Adrenal gland (tissue), 5 donors: ENCODE measurements around the gene NQO2.

Experiments
- CTCF ChIP-seq, 6 experiments: fragments of 450-650 bp in 4 of 6; fragments of 200-600 bp in 2 of 6; sonication (generic) in 1 of 6; IDR thresholded peaks; 1 replicate in 5 of 6; 2 replicates in 1 of 6; pipeline versions ENCODE4 v1.5.1 to v1.8.0; 2016 to 2021; ENCODE audit warnings: antibody characterized with exemption in 6 of 6, mild to moderate bottlenecking in 2 of 6, moderate library complexity in 1 of 6
- POLR2A ChIP-seq, 2 donors: fragments of 450-650 bp; IDR thresholded peaks; one replicate each; pipeline ENCODE4 v1.6.1; 2017; ENCODE audit warnings: antibody characterized with exemption in 2 of 2, mild to moderate bottlenecking in 2 of 2, moderate library complexity in 1 of 2
- donor health status: DM: no; HTN: no; CAD: no.

GRCh38 chr6:2976571-2977085 lies 23.1 kb upstream of the NQO2 start:
- TF ChIP-seq CTCF (IDR thresholded peaks at IDR 0.05), result no peak
- no peak for TF ChIP-seq POLR2A (IDR thresholded peaks at IDR 0.05)
